GM21360 (cell line): ENCODE data around the gene CACNA1H.

ENCODE experiments used
- ATAC-seq: cut with Tn5 transposase; IDR thresholded peaks from one replicate; pipeline ENCODE4 v1.9.1; 2021; ENCODE audit warnings: mild to moderate bottlenecking, moderate library complexity; ENCODE audit not compliant: unreplicated experiment

CACNA1H gene

DNA sequence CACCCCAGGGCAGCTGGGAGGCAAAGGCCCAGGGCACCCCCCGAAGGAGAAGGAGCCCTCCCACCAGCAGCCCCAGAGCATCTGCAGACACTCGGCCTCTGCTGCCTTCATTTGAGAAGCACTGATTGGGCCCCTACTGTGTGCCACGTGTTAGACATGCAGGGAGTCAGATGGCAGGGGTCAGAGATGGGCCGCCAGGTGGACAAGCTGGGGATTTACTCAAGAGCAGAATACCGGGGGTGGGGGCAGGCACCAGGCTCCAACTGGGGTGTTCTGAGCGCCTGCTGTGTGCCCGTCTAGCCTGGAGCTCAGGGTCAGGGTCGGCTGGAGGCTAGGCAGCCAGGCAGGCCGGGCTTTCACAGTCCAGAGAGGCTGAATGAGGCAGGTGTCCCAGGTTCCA lies 53.4 kb downstream of the CACNA1H start:
- ATAC-seq: no peak

DNA sequence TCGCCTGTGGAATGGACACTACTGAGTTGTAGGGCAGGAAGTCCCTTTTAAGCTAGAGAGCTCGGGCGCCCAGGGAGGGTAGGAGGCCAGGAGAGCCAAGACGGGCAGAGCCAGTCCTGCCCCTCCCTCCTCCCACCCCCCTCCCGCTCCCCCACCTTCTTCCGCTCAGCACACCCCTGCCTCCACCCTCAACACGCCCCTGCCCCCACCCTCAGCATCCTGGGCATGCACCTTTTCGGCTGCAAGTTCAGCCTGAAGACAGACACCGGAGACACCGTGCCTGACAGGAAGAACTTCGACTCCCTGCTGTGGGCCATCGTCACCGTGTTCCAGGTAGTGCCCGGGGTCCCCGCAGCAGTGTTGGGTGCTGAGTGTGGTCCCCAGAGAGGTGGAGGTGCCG lies 53.9 kb downstream of the CACNA1H start:
- ATAC-seq: no peak

DNA sequence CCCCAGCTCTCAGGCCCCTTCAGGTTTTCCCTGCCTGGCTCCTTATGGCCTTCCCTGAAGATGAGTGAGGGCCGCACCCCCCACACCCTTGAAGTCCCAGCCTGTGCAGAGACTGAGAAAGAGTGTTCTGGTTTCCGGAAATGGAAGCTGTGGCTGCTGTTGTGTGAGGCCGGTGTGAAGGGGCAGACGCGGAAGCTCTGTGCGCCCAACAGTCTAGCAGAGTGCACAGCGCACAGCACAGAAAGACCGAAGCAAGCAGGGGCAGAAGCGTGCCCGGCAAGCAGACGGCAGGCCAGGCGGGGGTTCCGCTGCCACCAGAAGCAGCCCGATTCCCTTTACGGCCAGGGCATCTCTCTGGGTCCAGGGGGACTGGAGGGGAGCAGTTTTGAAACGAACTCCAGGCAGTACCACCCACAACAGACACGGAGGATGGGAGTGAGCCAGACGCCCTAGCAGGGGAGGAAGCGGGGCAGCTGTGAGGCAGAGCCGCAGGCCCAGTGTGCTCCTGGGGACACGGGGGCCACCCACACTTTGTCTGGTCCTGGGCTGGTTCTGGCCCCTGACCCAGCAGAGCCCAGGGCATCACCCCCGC lies 55.4 kb downstream of the CACNA1H start:
- no peak for ATAC-seq

DNA sequence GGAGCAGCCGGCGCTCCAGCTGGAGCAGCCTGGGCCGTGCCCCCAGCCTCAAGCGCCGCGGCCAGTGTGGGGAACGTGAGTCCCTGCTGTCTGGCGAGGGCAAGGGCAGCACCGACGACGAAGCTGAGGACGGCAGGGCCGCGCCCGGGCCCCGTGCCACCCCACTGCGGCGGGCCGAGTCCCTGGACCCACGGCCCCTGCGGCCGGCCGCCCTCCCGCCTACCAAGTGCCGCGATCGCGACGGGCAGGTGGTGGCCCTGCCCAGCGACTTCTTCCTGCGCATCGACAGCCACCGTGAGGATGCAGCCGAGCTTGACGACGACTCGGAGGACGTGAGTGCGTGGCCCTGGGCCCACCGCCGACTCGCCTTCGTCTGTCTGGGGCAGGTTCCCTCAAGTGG lies 56.2 kb downstream of the CACNA1H start:
- ATAC-seq: no peak

DNA sequence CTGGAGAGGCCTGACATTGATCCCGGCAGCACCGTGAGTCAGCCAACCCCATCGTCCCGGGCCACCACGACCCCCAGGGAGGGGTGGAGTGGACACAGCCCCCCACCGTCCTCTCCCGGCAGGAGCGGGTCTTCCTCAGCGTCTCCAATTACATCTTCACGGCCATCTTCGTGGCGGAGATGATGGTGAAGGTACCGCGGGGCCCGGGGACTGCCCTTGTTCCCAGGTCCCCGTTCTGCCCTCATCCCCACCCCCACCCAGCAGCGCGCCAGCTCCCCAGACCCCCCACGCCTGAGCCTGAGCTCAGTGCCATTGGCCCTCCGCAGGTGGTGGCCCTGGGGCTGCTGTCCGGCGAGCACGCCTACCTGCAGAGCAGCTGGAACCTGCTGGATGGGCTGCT lies 57.6 kb downstream of the CACNA1H start:
- ATAC-seq: no peak

DNA sequence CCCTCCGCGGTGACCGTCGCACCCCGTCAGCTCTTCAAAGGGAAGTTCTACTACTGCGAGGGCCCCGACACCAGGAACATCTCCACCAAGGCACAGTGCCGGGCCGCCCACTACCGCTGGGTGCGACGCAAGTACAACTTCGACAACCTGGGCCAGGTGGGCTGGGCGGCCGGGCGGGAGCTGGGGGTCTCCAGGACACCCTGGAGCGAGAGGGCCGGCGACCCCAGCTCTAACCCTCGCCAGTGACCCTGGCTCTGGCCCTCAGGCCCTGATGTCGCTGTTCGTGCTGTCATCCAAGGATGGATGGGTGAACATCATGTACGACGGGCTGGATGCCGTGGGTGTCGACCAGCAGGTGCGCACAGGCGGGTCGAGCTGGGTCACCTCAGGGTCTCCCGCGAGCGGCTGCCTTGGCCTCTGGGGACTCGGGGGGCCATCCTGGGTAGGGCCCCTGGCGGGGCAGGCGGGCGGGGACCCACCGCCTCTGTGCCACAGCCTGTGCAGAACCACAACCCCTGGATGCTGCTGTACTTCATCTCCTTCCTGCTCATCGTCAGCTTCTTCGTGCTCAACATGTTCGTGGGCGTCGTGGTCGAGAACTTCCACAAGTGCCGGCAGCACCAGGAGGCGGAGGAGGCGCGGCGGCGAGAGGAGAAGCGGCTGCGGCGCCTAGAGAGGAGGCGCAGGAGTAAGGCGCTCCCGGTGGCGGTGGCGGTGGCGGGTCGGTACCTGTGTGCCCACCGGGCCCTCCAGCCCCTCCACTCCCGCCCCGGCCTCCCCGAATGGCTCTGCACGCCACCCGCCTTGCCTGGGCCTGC lies 58.8 kb downstream of the CACNA1H start:
- ATAC-seq: no peak

DNA sequence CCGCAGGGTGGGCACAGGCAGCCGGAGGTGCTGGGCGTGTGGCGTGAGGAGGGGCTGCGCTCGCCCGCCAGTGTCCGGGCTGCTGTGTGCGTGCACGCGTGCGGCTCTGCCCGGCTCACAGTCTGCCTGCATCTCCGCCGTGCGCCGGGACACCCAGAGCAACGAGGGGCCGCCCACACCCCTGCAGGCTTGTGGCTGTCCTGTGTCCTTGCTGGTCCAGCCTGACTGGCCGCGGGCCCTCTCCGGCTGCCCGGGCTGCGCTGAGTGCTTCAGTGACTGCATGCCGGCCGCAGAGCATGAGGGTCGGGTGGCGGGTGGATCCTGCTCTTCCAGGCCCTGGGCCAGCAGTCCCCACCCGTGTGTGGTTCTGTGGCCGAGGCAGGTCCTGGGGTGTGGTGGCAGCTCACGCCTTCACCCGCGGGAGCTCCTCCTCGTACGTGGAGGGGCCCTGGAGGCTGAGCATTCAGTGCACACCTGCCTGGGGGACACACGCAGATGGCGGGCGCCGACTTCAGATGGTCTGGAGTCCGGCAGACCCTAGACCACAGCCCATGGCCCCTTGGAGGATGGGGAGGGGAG lies 59.8 kb downstream of the CACNA1H start:
- no peak for ATAC-seq

DNA sequence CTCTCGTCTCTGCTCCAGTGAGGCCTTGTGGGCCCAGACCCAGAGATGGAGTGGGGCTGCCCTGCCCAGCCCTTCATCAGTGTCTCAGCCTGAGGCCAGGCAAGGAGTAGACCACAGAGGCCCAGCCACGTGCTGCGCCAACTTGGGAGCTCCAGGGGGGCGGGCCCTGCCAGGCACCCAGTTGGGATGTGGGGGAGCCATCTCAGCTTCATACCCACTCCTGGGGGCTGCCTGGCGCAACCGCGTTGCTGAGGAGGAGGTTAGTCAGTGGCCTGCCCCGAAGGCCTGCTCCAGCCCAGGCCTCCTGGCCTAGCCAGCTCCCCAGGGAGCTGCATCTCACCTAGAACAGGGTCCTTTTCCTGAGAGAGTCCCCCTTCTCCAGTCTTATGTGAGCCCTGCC lies 60.3 kb downstream of the CACNA1H start:
- ATAC-seq: no peak

DNA sequence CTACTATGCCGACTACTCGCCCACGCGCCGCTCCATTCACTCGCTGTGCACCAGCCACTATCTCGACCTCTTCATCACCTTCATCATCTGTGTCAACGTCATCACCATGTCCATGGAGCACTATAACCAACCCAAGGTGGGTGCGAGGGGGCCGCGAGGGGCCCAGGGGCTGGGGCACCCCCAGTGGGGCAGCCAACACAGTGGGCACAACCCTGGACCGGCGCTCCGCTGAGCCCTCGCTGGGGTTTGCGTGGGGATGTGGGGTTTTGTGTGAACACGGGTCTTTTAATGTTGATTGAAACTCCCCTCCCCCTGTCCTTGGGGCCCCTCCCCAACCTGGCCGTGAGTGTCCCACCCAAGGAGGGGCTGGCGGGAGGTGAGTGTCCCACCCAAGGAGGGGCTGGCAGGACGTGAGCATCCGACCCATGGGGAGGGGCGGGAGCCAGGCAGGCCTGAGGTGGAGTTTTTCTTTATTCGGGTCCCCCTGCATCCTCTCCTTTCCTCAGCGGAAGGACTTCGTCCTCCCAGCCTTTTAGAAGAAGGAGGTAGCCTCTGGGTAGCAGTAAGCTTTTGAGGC lies 61.0 kb downstream of the CACNA1H start:
- ATAC-seq: no peak

DNA sequence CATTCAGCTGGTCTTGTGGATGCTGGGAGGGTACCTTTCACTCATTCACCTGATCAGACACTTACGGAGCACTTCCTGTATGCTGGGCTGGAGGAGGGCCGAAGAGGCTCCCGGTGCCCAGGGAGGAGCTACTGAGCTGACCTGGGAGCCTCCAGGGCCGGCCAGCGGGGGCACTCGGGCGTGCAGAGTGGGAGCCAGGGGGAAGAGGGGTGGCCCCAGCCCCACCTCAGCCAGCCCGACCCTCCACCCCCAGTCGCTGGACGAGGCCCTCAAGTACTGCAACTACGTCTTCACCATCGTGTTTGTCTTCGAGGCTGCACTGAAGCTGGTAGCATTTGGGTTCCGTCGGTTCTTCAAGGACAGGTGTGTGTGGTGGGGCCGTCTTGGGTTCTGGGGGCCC lies 61.8 kb downstream of the CACNA1H start:
- ATAC-seq: no peak

DNA sequence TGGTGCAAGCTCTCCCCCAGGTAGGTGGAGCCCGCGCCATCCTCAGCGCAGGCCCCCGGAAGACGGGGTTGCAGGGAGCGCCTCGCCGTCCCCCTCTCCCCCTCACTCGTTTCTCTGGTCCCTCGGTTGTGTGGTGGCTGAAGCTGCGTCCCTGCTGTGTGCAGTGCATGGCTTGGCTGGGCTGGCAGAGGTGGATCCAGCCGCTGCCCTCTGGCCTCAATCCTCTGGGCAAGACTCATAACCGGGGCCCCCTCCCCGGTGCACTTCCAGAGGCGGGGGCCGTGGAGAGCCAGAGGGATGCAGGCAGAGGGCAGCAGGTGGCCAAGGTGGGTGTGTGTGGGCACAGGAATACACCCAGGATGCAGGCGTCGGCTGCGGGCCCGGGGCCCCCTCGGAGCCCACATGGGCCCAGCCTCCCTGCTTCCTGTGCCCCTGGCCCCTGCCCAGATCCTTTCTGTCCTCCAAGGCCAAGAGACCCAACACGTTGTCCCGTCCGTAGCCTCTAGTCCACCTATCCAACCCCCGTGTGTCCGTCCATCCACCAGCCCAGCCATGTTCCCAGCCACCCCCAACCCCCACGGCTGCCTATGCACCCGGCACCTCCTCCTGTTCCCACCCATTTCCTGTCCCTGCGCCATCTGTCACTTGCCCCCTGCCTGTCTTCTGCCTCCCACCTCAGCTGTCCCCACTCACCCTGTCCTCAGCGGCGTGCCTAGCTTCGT lies 62.8 kb downstream of the CACNA1H start:
- no peak for ATAC-seq

DNA sequence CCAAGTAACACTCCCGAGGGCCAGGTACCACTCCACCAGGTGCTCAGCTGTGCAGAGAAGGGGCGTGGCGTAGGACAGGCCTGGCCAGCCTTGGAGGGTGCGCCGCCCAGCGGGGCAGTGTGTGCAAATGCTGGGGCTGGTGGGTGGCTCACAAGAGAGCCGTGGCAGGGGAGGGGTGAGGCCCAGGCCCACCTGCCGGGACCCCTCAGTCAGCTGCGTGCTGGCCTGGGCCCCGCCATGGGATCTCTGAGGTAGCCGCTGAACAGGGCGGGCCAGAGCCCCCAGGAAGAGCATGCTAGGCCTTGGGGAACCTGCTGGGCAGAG lies 63.4 kb downstream of the CACNA1H start:
- no peak for ATAC-seq

DNA sequence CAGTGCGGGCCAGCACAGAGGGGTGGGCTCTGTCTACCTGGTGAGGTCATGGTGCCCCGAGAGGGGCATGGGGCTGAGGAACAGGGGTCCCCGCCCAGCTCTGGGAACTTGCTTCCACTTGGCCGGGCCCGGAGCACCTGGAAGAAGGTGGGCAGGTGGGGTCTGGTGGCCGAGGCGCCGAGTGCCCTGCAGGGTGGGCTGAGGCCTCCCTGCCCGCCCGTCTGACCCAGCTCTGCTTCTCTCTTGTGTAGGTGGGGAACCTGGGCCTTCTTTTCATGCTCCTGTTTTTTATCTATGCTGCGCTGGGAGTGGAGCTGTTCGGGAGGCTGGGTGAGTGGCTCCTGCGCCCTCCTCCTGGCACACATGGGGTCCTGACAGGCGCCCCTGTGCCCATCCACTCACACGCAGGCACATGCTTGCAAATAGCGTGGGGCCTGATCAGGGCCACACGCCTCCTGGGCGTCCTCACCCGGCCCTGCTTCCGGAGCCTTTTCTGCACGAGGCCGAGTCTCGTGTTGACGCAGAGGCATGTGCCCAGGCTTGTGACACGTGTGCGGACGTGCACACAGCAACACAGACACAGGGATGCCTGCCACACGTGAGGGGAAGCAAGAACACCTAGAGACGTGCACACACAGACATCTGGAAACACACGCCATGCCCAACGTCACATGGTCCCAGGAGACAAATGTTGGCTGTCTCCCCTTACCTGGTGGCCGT lies 63.9 kb downstream of the CACNA1H start:
- ATAC-seq: no peak

DNA sequence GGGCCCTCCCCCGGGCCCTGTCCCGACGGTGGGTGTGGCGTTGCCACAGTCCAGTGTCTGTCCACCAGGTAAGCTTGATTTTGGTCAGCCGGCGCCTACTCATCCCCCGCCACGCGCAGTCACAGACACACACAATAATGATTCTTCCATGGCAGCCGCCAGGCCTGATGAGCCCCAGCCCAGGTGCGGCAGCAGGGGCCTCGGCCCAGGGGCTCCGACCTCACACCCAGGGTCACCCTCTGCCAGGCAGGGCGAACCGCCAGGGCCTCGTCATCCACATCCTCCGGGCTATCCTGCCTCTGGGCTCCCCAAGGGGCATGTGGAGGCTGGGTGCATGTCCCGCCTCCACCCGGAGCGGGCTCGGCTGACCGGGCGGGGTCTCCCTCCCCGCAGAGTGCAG lies 64.6 kb downstream of the CACNA1H start:
- no peak for ATAC-seq

DNA sequence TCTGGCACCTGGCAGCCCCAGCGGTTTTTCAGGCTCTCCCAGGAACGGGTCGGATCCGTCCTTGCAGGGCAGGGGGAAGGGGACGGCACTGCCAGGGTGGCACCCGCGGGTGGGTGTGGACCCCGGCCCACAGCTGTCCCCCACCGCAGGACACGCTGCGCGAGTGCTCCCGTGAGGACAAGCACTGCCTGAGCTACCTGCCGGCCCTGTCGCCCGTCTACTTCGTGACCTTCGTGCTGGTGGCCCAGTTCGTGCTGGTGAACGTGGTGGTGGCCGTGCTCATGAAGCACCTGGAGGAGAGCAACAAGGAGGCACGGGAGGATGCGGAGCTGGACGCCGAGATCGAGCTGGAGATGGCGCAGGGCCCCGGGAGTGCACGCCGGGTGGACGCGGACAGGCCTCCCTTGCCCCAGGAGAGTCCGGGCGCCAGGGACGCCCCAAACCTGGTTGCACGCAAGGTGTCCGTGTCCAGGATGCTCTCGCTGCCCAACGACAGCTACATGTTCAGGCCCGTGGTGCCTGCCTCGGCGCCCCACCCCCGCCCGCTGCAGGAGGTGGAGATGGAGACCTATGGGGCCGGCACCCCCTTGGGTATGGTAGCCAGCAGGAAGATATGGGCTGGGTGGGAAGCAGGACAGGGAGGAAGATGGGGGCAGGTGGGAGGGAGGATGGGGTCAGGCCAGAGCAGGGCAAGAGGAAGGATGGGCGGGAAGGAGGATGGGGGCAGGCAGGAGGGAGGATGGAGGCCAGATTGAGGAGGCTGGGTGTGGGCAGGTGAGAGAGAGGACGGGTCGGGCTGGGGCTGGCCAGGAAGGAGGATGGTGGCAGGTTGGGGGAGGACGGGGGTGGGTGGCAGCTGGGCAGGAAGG lies 65.4 kb downstream of the CACNA1H start:
- no peak for ATAC-seq

DNA sequence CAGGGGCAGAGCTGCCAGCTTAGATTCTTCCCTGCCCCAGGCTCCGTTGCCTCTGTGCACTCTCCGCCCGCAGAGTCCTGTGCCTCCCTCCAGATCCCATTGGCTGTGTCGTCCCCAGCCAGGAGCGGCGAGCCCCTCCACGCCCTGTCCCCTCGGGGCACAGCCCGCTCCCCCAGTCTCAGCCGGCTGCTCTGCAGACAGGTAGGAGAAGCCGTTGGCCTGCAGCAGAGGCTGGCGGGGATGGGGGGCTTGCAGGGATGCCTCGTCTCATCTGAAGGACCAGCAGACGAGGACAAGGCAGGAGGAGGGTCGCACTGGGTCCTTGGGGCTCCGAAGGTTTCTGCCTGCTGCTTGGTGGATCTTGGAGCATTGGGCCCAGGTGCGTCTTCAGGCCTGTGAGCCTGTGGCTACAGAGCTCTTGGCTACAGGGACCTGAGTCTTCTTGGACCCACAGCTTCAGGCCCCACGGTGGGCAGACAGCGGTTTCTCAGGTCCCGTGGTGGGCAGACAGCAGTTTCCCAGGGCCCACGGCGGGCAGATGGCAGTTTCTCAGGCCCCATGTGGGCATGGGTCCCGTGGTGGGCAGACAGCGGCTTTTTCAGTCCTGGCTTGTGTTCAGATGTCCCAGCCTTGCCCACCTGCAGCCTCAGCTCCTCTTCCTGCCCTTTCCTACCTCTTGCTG lies 66.2 kb downstream of the CACNA1H start:
- ATAC-seq: no peak

DNA sequence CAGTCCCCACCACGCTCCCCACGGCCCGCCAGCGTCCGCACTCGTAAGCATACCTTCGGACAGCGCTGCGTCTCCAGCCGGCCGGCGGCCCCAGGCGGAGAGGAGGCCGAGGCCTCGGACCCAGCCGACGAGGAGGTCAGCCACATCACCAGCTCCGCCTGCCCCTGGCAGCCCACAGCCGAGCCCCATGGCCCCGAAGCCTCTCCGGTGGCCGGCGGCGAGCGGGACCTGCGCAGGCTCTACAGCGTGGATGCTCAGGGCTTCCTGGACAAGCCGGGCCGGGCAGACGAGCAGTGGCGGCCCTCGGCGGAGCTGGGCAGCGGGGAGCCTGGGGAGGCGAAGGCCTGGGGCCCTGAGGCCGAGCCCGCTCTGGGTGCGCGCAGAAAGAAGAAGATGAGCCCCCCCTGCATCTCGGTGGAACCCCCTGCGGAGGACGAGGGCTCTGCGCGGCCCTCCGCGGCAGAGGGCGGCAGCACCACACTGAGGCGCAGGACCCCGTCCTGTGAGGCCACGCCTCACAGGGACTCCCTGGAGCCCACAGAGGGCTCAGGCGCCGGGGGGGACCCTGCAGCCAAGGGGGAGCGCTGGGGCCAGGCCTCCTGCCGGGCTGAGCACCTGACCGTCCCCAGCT lies 67.3 kb downstream of the CACNA1H start:
- no peak for ATAC-seq

DNA sequence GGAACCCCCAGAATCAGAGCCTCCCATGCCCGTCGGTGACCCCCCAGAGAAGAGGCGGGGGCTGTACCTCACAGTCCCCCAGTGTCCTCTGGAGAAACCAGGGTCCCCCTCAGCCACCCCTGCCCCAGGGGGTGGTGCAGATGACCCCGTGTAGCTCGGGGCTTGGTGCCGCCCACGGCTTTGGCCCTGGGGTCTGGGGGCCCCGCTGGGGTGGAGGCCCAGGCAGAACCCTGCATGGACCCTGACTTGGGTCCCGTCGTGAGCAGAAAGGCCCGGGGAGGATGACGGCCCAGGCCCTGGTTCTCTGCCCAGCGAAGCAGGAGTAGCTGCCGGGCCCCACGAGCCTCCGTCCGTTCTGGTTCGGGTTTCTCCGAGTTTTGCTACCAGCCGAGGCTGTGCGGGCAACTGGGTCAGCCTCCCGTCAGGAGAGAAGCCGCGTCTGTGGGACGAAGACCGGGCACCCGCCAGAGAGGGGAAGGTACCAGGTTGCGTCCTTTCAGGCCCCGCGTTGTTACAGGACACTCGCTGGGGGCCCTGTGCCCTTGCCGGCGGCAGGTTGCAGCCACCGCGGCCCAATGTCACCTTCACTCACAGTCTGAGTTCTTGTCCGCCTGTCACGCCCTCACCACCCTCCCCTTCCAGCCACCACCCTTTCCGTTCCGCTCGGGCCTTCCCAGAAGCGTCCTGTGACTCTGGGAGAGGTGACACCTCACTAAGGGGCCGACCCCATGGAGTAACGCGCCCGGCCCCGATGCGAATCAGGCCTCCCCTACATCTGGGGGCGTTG lies 68.1 kb downstream of the CACNA1H start:
- ATAC-seq: no peak
